ENCODE measurements around the gene ATP10B.

Gene ATP10B

GRCh38 chr5:160726721-160727120 is 125.3 kb downstream of the ATP10B start:
- ChIA-PET CTCF (no interaction called here), POLR2A (no interaction called here)
- H3K36me3 ChIP-seq (ENCODE audit: control insufficient read depth in 2 of 2, insufficient read depth in 1 of 2, low read length in 2 of 2), result no peaks in the 10 kb centered on the region
- H3K9me3 ChIP-seq (ENCODE audit: control insufficient read depth, insufficient read depth, low read depth, low read length), result no peaks in the 10 kb centered on the region
- TF ChIP-seq ZNF518A (tag by site-specific recombination; conservative IDR thresholded peaks at IDR 0.05; ENCODE audit: low read depth) (no peak), ZNF629 (tag by site-specific recombination; IDR thresholded peaks at IDR 0.05) (no peak), ZNF362 (tag by site-specific recombination; IDR thresholded peaks at IDR 0.05) (no peak), REST (tag by site-specific recombination; IDR thresholded peaks at IDR 0.05) (no peak), ZNF248 (tag by site-specific recombination; IDR thresholded peaks at IDR 0.05) (no peak)
- H3K4me3 ChIP-seq (ENCODE audit: low read depth, low read length), result no peak overlapping the region
- no peak overlapping the region for H3K27ac ChIP-seq (ENCODE audit: extremely low read depth, low read depth, low read length)
- no peaks in the 10 kb centered on the region for H3K4me1 ChIP-seq (ENCODE audit: control insufficient read depth, insufficient read depth, low read length)

- POLR2A ChIA-PET, result no interaction called here
- CTCF ChIA-PET, result interaction anchor here (0.6 kb wide), 1 partner anchor 72 kb away, joined by 4 read pairs; no protein-coding TSS in a partner anchor
- no peak overlapping the region for H3K4me3 ChIP-seq (ENCODE audit: low read depth, low read length)
- no peaks in the 10 kb centered on the region for H3K4me1 ChIP-seq (ENCODE audit: control insufficient read depth, insufficient read depth, low read length)
- no peaks in the 10 kb centered on the region for H3K9me3 ChIP-seq (ENCODE audit: control insufficient read depth, insufficient read depth, low read depth, low read length)
- no peaks in the 10 kb centered on the region for H3K36me3 ChIP-seq (ENCODE audit: control insufficient read depth in 2 of 2, insufficient read depth in 1 of 2, low read length in 2 of 2)
- no peak overlapping the region for H3K27ac ChIP-seq (ENCODE audit: extremely low read depth, low read depth, low read length)
- no peak for TF ChIP-seq ZBTB10 (tag by site-specific recombination; IDR thresholded peaks at IDR 0.05)
- no peak for TF ChIP-seq ZNF2 (tag by site-specific recombination; IDR thresholded peaks at IDR 0.05)
- TF ChIP-seq ZBTB8A (tag by site-specific recombination; IDR thresholded peaks at IDR 0.05), result no peak
- no peak for TF ChIP-seq ZNF18 (tag by site-specific recombination; IDR thresholded peaks at IDR 0.05)
Observed at GRCh38 chr5:160720822-160721221, 131.2 kb downstream of the ATP10B start.

All from HEK293 (cell line).